Effector memory CD4-positive, alpha-beta T cell (primary cell): ENCODE measurements around the gene KCNT2.

Experiments used
- DNase-seq, 3 donors: peaks; one replicate each; pipeline ENCODE4 v3.0.0-alpha.2; 2020
- H3K27ac ChIP-seq: 2 replicates; pipeline ENCODE4 v1.7.0; 2013; ENCODE audit warnings: mild to moderate bottlenecking, low read length, moderate library complexity; ENCODE audit not compliant: insufficient read depth, poor library complexity, severe bottlenecking
- H3K27me3 ChIP-seq: replicated peaks from 2 replicates; pipeline ENCODE4 v1.7.0; 2013; ENCODE audit warnings: mild to moderate bottlenecking, low read length; ENCODE audit not compliant: insufficient read depth, control insufficient read depth, poor library complexity, severe bottlenecking
- H3K36me3 ChIP-seq: 2 replicates; pipeline ENCODE4 v1.7.0; 2013; ENCODE audit warnings: mild to moderate bottlenecking, low read length, moderate library complexity; ENCODE audit not compliant: control insufficient read depth, insufficient read depth
- H3K4me1 ChIP-seq: 2 replicates; pipeline ENCODE4 v1.7.0; 2013; ENCODE audit warnings: low read length, mild to moderate bottlenecking; ENCODE audit not compliant: control insufficient read depth, insufficient read depth, poor library complexity, severe bottlenecking
- H3K4me3 ChIP-seq: 2 replicates; pipeline ENCODE4 v1.7.0; 2013; ENCODE audit warnings: low read length, low read depth, mild to moderate bottlenecking; ENCODE audit not compliant: insufficient read depth, poor library complexity, severe bottlenecking
- H3K9me3 ChIP-seq: 2 replicates; pipeline ENCODE4 v1.7.0; 2013; ENCODE audit warnings: mild to moderate bottlenecking, low read length, moderate library complexity; ENCODE audit not compliant: control insufficient read depth

Gene KCNT2

DNA sequence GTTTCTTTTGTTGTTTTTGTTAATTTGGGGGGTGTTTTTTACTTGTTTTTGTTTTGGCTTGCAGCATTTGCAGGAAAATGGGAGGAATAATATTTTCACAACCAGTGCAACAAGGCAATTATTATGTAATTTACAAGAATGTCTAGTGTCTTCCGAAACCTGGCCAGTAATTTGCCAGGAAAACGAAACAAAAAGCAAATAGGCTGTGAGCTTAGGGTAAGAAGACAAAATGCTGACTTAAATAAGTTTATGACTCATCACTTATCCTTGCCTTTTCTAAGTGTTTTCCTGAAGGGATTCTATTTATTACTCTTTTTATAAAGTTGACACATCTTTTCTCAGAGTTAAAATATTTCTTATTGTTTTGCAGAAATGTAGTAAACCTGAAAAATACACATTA, 49.8 kb downstream of the KCNT2 start:
- Histone ChIP-seq H3K36me3 (no peaks in the 10 kb centered on the region), H3K9me3 (no peaks in the 10 kb centered on the region), H3K27me3 (no peaks in the 10 kb centered on the region), H3K4me3 (no peak overlapping the region), H3K4me1 (no peaks in the 10 kb centered on the region), H3K27ac (no peak overlapping the region)
- no peak for DNase-seq

DNA sequence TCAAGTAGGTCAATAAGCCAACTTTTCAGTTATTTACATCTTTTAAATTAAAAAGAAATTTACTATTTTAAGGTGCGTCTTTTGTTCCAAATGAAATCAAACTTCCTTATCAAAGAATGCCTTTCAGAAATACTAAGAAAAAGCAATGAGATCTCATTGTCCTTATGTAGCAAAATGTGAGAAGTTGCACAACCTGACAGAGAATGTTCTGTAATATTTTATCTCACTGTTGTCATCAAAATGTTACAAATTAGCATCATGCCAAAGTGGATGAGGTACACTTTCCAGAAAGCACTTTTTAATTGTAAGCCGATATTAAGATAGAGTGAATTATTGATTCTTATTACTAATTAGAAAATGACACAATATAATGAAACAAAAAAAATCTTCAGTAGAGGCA, 50.4 kb downstream of the KCNT2 start:
- H3K27me3 ChIP-seq = no peaks in the 10 kb centered on the region
- H3K4me3 ChIP-seq = no peak overlapping the region
- DNase-seq = no peak
- H3K9me3 ChIP-seq = no peaks in the 10 kb centered on the region
- H3K36me3 ChIP-seq = no peaks in the 10 kb centered on the region
- no peaks in the 10 kb centered on the region for H3K4me1 ChIP-seq
- no peak overlapping the region for H3K27ac ChIP-seq

DNA sequence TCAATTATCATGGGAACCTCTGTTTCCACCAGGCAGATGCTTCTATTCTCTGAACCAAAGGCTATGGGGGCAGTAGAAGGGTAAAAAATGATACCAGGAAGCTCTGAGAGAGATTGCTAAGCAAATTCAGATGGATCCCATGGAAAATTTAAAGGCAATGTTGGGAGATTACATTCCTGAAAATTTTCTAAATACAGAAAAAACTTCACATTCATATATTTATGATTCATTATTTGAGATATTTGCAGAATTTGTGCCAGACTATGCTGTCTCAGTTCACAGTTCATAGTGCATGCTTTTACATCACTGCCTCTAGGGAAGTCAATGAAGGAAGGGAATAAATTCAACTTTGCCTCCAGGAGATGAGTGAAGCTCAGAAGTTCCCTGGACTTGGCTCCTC, 57.5 kb downstream of the KCNT2 start:
- no peaks in the 10 kb centered on the region for H3K4me1 ChIP-seq
- no peak overlapping the region for H3K4me3 ChIP-seq
- no peak for DNase-seq
- H3K9me3 ChIP-seq = no peaks in the 10 kb centered on the region
- no peak overlapping the region for H3K27ac ChIP-seq
- H3K27me3 ChIP-seq = no peaks in the 10 kb centered on the region
- H3K36me3 ChIP-seq = no peaks in the 10 kb centered on the region

DNA sequence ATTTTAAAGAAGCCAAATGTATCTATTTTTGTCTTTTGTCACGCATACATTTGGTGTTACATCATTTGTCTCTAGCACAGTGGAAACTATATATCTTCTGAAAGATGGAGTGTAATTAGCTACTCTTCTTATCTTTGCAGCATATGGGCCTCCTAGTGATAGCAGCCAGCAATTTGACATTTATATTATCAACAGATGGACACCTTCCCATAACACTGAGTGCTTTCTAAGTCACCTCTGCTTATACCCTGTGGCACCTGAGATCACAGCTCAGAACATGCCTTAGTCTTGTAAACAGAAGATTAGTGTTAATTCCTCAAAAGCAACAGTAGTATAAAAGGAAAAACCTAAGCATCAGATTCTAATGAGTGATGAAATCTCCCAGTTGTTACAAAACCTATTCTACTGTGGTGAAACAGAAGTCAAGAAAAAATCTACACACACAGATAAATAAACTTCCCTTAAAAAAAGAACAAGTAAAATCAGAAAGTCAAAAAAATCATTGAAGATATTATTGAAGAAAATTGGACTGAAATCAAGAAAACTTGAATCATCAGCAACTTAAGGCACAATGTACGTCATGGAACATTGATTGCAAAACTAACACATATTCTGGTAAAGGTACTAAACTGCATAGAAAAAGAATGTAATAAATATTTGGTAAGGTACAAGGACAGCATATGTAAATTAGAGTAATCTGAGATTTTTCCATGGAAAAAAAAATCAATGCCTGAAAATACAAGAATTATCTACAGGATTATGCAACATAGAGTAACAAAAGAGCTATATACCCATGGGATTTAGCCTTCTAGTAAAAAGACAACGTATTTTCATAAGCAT, 61.7 kb downstream of the KCNT2 start:
- H3K27me3 ChIP-seq = no peaks in the 10 kb centered on the region
- no peaks in the 10 kb centered on the region for H3K4me1 ChIP-seq
- DNase-seq = no peak
- no peak overlapping the region for H3K4me3 ChIP-seq
- H3K9me3 ChIP-seq = no peaks in the 10 kb centered on the region
- H3K36me3 ChIP-seq = no peaks in the 10 kb centered on the region
- H3K27ac ChIP-seq = no peak overlapping the region

DNA sequence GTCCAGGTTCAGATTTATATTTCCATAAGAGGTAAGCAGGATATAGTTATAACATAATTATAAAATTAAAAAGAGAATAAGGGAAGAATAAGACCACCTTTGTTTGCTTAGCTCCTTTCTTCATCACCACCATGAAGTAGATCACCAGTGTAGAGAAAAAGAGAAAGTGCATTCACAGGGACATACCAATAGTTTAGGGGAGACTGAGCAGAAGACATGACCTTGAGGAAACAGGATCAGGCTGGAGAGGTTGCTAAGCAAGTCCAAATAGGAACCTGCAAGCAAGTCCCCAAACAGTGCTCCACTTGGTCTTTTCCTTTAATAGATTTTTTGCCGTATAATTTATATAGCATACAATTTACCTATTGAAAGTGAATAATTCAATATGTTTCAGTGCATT, 63.0 kb downstream of the KCNT2 start:
- no peaks in the 10 kb centered on the region for H3K36me3 ChIP-seq
- DNase-seq = no peak
- H3K4me1 ChIP-seq = no peaks in the 10 kb centered on the region
- no peak overlapping the region for H3K27ac ChIP-seq
- no peaks in the 10 kb centered on the region for H3K9me3 ChIP-seq
- no peaks in the 10 kb centered on the region for H3K27me3 ChIP-seq
- H3K4me3 ChIP-seq = no peak overlapping the region

DNA sequence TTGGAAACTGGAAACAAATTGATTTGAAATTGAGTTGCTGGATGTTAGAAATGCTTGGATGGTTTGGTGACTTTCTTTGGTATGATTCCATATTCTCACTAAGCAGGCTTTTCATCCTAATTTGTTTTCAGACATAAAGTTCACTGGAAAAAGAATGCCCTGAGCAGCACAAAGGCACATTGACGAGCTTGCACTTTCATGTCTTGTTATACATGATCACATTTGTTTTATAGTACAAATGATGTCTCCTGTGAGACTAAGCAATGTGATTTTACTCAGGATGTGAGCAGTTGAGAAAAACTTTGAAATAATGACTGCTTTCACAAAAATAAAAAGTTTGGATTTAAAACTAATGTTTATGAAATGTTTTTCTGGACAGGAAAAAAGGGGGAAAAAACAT, 63.6 kb downstream of the KCNT2 start:
- Histone ChIP-seq H3K4me3 (no peak overlapping the region), H3K36me3 (no peaks in the 10 kb centered on the region), H3K4me1 (no peaks in the 10 kb centered on the region), H3K9me3 (no peaks in the 10 kb centered on the region), H3K27me3 (no peaks in the 10 kb centered on the region), H3K27ac (no peak overlapping the region)
- DNase-seq = no peak

DNA sequence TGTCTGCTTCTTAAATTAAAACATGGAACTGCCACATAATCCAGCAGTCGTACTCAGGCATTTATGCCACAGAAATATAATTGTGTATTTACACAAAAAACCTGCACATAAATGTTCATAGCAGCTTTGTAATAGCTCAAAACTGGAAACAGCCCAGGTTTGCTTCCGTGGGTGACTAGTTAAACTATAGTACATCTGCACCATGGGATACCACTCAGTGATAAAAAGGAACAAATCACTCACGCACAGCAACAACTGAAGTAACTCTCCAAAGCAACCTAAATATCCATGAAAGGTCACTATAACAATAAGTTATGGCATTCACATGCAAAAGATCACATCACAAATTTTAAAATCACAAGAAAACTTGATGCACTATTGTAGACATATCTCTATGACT, 64.4 kb downstream of the KCNT2 start:
- Histone ChIP-seq H3K36me3 (no peaks in the 10 kb centered on the region), H3K27me3 (no peaks in the 10 kb centered on the region), H3K27ac (no peak overlapping the region), H3K4me1 (no peaks in the 10 kb centered on the region), H3K4me3 (no peak overlapping the region), H3K9me3 (no peaks in the 10 kb centered on the region)
- DNase-seq = no peak

DNA sequence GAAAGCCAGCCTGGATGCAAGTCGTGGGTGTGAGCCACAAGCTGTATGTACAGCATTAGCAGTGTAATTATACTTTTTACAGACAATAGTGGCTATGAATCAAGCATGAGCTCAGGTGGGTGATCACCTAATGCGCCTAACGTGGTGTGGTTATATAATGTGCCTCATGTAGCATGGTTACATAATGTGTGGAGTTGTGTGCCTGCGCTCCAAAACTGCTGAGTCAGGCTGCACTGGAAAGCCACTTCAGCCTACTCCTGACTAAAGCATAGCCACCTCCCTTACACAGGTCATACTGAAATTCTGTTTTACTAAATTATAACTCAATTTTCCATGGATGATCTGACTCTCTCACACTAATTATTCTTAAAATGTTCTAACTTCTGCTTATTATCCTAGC, 69.8 kb downstream of the KCNT2 start:
- H3K4me1 ChIP-seq = no peaks in the 10 kb centered on the region
- DNase-seq = no peak
- H3K9me3 ChIP-seq = no peaks in the 10 kb centered on the region
- no peaks in the 10 kb centered on the region for H3K27me3 ChIP-seq
- no peaks in the 10 kb centered on the region for H3K36me3 ChIP-seq
- H3K4me3 ChIP-seq = no peak overlapping the region
- H3K27ac ChIP-seq = no peak overlapping the region

DNA sequence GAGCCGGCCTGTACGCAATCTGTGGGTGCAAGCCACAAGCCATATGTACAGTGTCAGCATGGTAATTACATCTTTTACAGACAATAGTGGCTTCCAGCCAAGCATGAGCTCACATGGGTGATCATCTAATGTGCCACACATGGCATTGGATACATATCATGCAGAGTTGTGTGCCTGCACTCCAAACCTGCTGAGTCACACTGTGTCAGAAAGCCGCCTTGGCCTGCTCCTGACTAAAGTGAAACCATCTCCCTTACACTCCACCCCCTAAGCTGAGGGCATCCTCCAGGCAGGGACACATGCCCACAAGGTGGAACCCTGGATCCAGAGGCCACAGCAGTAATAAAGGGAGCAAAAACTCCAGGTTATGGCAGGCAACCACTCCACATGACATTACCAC, 72.5 kb downstream of the KCNT2 start:
- no peak for DNase-seq
- H3K9me3 ChIP-seq = no peaks in the 10 kb centered on the region
- H3K27ac ChIP-seq = no peak overlapping the region
- no peaks in the 10 kb centered on the region for H3K27me3 ChIP-seq
- H3K4me1 ChIP-seq = no peaks in the 10 kb centered on the region
- H3K36me3 ChIP-seq = no peaks in the 10 kb centered on the region
- H3K4me3 ChIP-seq = no peak overlapping the region

DNA sequence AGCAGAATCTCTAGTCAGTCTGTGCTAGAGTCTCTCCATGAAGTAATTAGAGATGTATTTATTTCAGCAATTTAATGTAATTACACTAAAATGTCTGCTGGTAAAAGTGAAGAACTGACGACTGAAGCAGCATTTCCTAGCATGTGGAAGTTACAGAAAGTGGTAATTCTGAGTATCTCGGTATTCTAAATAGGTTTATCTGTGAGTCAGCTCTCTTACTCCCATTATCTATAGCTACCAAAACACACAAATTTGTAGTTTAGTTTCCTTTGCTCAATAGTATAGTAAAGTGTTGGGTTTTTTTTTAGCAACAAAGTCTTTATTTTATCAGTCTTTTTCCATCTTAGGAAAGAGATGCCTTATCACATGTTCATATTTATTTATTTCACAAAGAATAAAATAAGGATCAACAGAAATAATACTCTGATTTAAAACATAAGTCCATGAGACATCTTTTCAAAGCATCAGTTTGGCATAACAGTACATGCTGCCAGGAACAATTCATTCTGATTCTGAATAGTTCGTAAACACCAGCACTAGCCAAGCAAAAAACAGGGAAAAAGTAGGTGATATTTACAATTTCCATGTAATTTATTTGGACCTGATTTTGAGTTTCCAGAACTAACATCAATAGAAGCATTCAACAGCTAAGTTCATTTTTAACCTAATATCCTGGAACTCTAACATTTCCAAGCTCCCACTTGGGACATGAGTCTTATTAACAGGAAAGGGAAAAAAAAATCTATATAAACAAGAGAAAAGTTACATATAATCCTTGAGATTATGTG, 76.3 kb downstream of the KCNT2 start:
- no peaks in the 10 kb centered on the region for H3K9me3 ChIP-seq
- H3K27me3 ChIP-seq = no peaks in the 10 kb centered on the region
- no peaks in the 10 kb centered on the region for H3K4me1 ChIP-seq
- no peak overlapping the region for H3K4me3 ChIP-seq
- no peak overlapping the region for H3K27ac ChIP-seq
- H3K36me3 ChIP-seq = no peaks in the 10 kb centered on the region
- no peak for DNase-seq
